A549 (cell line): ENCODE results near the gene CTSA. TPM values are rescaled to one million over a fixed set of nuclear protein-coding genes. Genes with fewer than 3 reads are reported as not detected.

ENCODE experiments used
- ATAC-seq, 2 experiments: fragments of 200-7000 bp in 1 of 2; fragments of >200 bp in 1 of 2; cut with Nextera tagmentation in 1 of 2; cut with Tn5 transposase in 1 of 2; 3 replicates each; pipeline versions ENCODE4 v1.8.0 to v1.9.1; 2018 to 2020; ENCODE audit warnings: mild to moderate bottlenecking in 1 of 2, moderate library complexity in 1 of 2
- CTCF ChIA-PET: fragments of 300-600 bp; sonication (Branson Sonifier 250); formaldehyde crosslinking; extraction: SDS; loops from one replicate; lab custom pipeline; 2021; ENCODE audit warnings: antibody characterized with exemption, inconsistent platforms; lab: Yijun Ruan, JAX
- POLR2A ChIA-PET: fragments of 350-600 bp; formaldehyde crosslinking; extraction: SDS; loops from one replicate; lab custom pipeline; 2021; ENCODE audit warnings: antibody characterized with exemption, inconsistent platforms; lab: Yijun Ruan, JAX
- DNase-seq, 2 experiments: peaks; one replicate each; pipeline versions ENCODE4 v3.0.0 to v3.0.0-alpha.2; 2011 to 2016; ENCODE audit warnings: low read depth in 1 of 2, low spot score in 1 of 2
- FAIRE-seq: peaks from 2 replicates; lab custom pipeline; 2011; peaks lifted over from hg19 to GRCh38; lab: Jason Lieb, UNC
- H3K27ac ChIP-seq, 2 experiments: fragments of >200 bp; sonication (Bioruptor Twin); formaldehyde crosslinking; 3 replicates each; pipeline ENCODE4 v1.5.1; 2016 to 2017
- H3K4me1 ChIP-seq: fragments of >200 bp; sonication (Bioruptor Twin); formaldehyde crosslinking; 3 replicates; pipeline ENCODE4 v1.6.1; 2016
- H3K4me2 ChIP-seq: fragments of >200 bp; sonication (Bioruptor Twin); formaldehyde crosslinking; 3 replicates; pipeline ENCODE4 v1.6.1; 2016
- H3K4me3 ChIP-seq: fragments of >200 bp; sonication (Bioruptor Twin); formaldehyde crosslinking; 3 replicates; pipeline ENCODE4 v1.5.1; 2016
- H3K9me3 ChIP-seq: fragments of >200 bp; sonication (Bioruptor Twin); formaldehyde crosslinking; 3 replicates; pipeline ENCODE4 v1.6.1; 2016
- CBX8 ChIP-seq: fragments of 200-600 bp; sonication (generic); IDR thresholded peaks from 2 replicates; pipeline ENCODE4 v1.6.1; 2016
- CHD2 ChIP-seq: fragments of 150-350 bp; IDR thresholded peaks from 2 replicates; pipeline ENCODE4 v1.6.1; 2014; ENCODE audit warnings: low read length; ENCODE audit not compliant: partially characterized antibody
- EP300 ChIP-seq, 2 experiments: fragments of >200 bp; sonication (Bioruptor Twin); formaldehyde crosslinking; IDR thresholded peaks; 2 replicates in 1 of 2; 3 replicates in 1 of 2; pipeline ENCODE4 v1.6.1; 2016 to 2017
- HOXA7 ChIP-seq: fragments of 250-450 bp; sonication (Bioruptor Pico); IDR thresholded peaks from 2 replicates; pipeline ENCODE4 v1.5.0; 2020; ENCODE audit warnings: mild to moderate bottlenecking, moderate library complexity
- HOXB13 ChIP-seq: fragments of 250-450 bp; sonication (Bioruptor Pico); IDR thresholded peaks from 2 replicates; pipeline ENCODE4 v1.5.0; 2020; ENCODE audit warnings: low read depth, mild to moderate bottlenecking, moderate library complexity
- HOXB5 ChIP-seq: fragments of 250-450 bp; sonication (Bioruptor Pico); IDR thresholded peaks from 2 replicates; pipeline ENCODE4 v1.5.0; 2020; ENCODE audit warnings: mild to moderate bottlenecking, moderate library complexity
- JUN ChIP-seq, 2 experiments: fragments of >200 bp; sonication (Bioruptor Twin); formaldehyde crosslinking; IDR thresholded peaks; 2 replicates in 1 of 2; 3 replicates in 1 of 2; pipeline ENCODE4 v1.6.1; 2016 to 2017
- JUNB ChIP-seq: fragments of >200 bp; sonication (Bioruptor Twin); formaldehyde crosslinking; IDR thresholded peaks from 2 replicates; pipeline ENCODE4 v1.6.1; 2016
- KDM1A ChIP-seq: fragments of 200-600 bp; sonication (generic); IDR thresholded peaks from 2 replicates; pipeline ENCODE4 v1.6.1; 2016; ENCODE audit warnings: low read depth, mild to moderate bottlenecking
- KDM5A ChIP-seq: fragments of 200-600 bp; sonication (generic); IDR thresholded peaks from 2 replicates; pipeline ENCODE4 v1.6.1; 2016; ENCODE audit warnings: antibody characterized with exemption, mild to moderate bottlenecking
- MAFK ChIP-seq: fragments of 450-650 bp; IDR thresholded peaks from 2 replicates; pipeline ENCODE4 v1.6.1; 2014; ENCODE audit not compliant: partially characterized antibody
- NPAS2 ChIP-seq: fragments of 250-450 bp; sonication (Bioruptor Pico); IDR thresholded peaks from 2 replicates; pipeline ENCODE4 v1.8.0; 2022; ENCODE audit warnings: mild to moderate bottlenecking, moderate library complexity, borderline replicate concordance
- PHF8 ChIP-seq: fragments of 200-600 bp; sonication (generic); IDR thresholded peaks from 2 replicates; pipeline ENCODE4 v1.6.1; 2016; ENCODE audit warnings: low read depth, mild to moderate bottlenecking, antibody characterized with exemption, moderate library complexity, borderline replicate concordance
- POLR2A ChIP-seq: IDR thresholded peaks from 2 replicates; pipeline ENCODE4 v1.6.1; 2012; ENCODE audit warnings: mild to moderate bottlenecking, low read length
- RCOR1 ChIP-seq: fragments of 150-350 bp; IDR thresholded peaks from 2 replicates; pipeline ENCODE4 v1.6.1; 2014; ENCODE audit warnings: antibody characterized with exemption, low read length, low read depth
- RFX5 ChIP-seq: fragments of 450-650 bp; IDR thresholded peaks from 2 replicates; pipeline ENCODE4 v1.7.1; 2014; ENCODE audit warnings: antibody characterized with exemption, mild to moderate bottlenecking, moderate library complexity
- SMC3 ChIP-seq: fragments of >200 bp; sonication (Bioruptor Twin); formaldehyde crosslinking; IDR thresholded peaks from 3 replicates; pipeline ENCODE4 v1.6.1; 2018; ENCODE audit warnings: inconsistent platforms
- SREBF2 ChIP-seq: fragments of 450-650 bp; IDR thresholded peaks from 2 replicates; pipeline ENCODE4 v1.6.1; 2014; ENCODE audit warnings: mild to moderate bottlenecking, moderate library complexity
- WGBS: methylation state at CpG from one replicate; pipeline ENCODE4 v1.1.6; 2017; ENCODE audit errors: missing lambda C conversion rate; 5-methylcytosine and 5-hydroxymethylcytosine counted together
- polyA plus RNA-seq, 4 experiments: library from polyadenylated mRNA; depleted of rRNA in 3 of 4; stranded (reverse); fragments of >200 nt; fragmentation: RNase III in 1 of 4; extraction: RNeasy Plus Mini Kit Qiagen cat#74134 plus additional on column Dnase treatment in 1 of 4; gene quantifications; 2 replicates in 3 of 4; 3 replicates in 1 of 4; pipeline ENCODE4 v1.2.3, GENCODE V29; 2011 to 2017
- TF ChIP-seq, protein P1 (sequence below): IDR thresholded peaks from 2 replicates; pipeline ENCODE4 v1.6.1; 2012
- TF ChIP-seq, protein P2 (sequence below): IDR thresholded peaks from 2 replicates; pipeline ENCODE4 v1.6.1; 2012; ENCODE audit warnings: low read depth, borderline replicate concordance
- TF ChIP-seq, protein P3 (sequence below): IDR thresholded peaks from 2 replicates; pipeline ENCODE4 v1.6.1; 2012

CTSA gene
- polyA plus RNA-seq, 2 of the 4 experiments (the other 2 are of a cell fraction), result 53.1 to 95.6 TPM

DNA sequence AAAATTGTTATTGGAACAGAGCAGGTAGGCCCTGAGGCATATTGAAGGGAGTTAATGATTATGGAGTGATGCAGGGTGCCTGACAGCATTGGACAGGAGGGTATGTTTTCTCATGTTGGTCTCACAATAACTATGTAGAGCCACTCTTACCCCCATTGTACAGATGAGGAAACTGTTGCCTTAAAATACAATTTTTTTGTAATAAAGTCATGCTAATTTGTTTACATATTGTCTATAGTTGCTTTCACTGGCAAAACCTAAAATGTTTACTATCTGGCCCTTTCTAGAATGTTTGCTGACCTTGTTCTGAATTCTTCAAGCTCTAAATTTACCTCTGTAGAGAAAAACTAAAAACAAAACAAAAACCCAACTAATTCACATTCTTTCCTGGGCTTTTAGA lies 39.6 kb upstream of the CTSA start:
- peaks cover 8% of the 10 kb centered on the region; the same call in 2 of the 3 replicates for H3K4me1 ChIP-seq
- CTCF ChIA-PET, result interaction anchor here (0.9 to 1.0 kb wide), 3 partner anchors 10 to 119 kb away, joined by 3 to 4 read pairs (median 3); no protein-coding TSS in a partner anchor
- no peak for TF ChIP-seq NPAS2 (CRISPR knock-in tag)
- TF ChIP-seq KDM1A, result 0 out of 2 replicates have a peak, but pooled peaks have one; percentile 11
- no peak overlapping the region for H3K27ac ChIP-seq
- ATAC-seq (no peak), DNase-seq (no peak), FAIRE-seq (no peak)
- no peak overlapping the region for H3K4me3 ChIP-seq
- no peak overlapping the region for H3K4me2 ChIP-seq
- no peaks in the 10 kb centered on the region for H3K9me3 ChIP-seq
- POLR2A ChIA-PET, result no interaction called here

DNA sequence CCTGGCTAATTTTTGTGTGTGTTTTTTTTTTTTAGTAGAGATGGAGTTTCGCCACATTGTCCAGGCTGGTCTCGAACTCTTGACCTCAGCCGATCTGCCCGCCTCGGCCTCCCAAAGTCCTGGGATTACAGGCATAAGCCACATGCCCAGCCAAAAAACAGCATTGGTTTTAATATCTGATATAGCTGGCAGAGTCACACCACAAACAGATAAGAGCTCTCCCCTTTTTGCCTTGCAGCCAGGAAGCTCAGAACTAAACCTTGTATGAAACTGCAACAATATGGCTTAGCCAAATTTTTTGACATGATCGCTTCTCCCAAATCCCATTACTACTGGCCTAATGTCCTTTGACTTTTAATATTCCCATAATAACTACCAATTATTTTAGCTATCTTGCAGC lies 38.8 kb upstream of the CTSA start:
- no peak for TF ChIP-seq RFX5
- no peak for TF ChIP-seq KDM5A
- FAIRE-seq, result no peak
- 84% methylated on average over 6 of the region's 6 CpGs for WGBS
- Histone ChIP-seq H3K4me3 (no peak overlapping the region), H3K4me1 (peaks cover 8% of the 10 kb centered on the region; the same call in 2 of the 3 replicates), H3K27ac (no peak overlapping the region), H3K4me2 (no peak overlapping the region), H3K9me3 (no peaks in the 10 kb centered on the region)
- ATAC-seq, result no peak
- no peak for DNase-seq
- CTCF ChIA-PET, result interaction anchor here (0.6 kb wide), 1 partner anchor 13 kb away, joined by 3 read pairs; no protein-coding TSS in a partner anchor
- POLR2A ChIA-PET, result no interaction called here

DNA sequence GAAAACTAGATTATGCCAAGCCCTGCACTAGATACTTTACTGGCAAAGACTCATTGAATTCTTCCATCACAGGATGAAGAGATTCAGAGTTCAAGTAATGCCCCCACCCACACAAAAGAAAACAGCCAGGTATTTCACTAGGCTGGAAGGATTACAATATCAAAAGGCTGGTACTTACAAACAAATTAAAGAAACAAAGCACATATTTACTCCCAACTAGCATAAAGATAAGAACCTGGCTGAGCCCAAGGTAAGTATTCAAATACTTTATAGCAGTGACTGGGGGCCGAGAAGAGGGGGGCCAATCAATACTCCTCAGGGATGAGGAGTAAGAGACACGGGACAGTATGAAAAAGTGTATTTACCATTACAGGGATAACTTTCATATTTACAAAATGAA lies 37.7 kb upstream of the CTSA start:
- Histone ChIP-seq H3K4me3 (no peak overlapping the region), H3K9me3 (no peaks in the 10 kb centered on the region), H3K4me2 (no peak overlapping the region), H3K4me1 (peaks cover 14% of the 10 kb centered on the region; the same call in 2 of the 3 replicates), H3K27ac (no peak overlapping the region)
- DNase-seq, result no peak
- ATAC-seq, result no peak
- 80% methylated on average over 2 of the region's 2 CpGs for WGBS
- POLR2A ChIA-PET, result no interaction called here
- TF ChIP-seq RCOR1 (no peak), HOXA7 (CRISPR knock-in tag) (no peak), JUNB (no peak), SMC3 (no peak), CBX8 (no peak), HOXB5 (no peak), SREBF2 (no peak), JUN (IDR thresholded peaks at IDR 0.05) (no peak)
- TF ChIP-seq, protein P1, sequence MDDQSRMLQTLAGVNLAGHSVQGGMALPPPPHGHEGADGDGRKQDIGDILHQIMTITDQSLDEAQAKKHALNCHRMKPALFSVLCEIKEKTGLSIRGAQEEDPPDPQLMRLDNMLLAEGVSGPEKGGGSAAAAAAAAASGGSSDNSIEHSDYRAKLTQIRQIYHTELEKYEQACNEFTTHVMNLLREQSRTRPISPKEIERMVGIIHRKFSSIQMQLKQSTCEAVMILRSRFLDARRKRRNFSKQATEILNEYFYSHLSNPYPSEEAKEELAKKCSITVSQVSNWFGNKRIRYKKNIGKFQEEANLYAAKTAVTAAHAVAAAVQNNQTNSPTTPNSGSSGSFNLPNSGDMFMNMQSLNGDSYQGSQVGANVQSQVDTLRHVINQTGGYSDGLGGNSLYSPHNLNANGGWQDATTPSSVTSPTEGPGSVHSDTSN, result no peak
- TF ChIP-seq, protein P2, sequence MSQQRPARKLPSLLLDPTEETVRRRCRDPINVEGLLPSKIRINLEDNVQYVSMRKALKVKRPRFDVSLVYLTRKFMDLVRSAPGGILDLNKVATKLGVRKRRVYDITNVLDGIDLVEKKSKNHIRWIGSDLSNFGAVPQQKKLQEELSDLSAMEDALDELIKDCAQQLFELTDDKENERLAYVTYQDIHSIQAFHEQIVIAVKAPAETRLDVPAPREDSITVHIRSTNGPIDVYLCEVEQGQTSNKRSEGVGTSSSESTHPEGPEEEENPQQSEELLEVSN, result no peak
- no peak for FAIRE-seq
- CTCF ChIA-PET, result interaction anchor here (1.4 kb wide), 1 partner anchor 28 kb away, joined by 4 read pairs; the partner anchor contains the start of gene ZSWIM1

DNA sequence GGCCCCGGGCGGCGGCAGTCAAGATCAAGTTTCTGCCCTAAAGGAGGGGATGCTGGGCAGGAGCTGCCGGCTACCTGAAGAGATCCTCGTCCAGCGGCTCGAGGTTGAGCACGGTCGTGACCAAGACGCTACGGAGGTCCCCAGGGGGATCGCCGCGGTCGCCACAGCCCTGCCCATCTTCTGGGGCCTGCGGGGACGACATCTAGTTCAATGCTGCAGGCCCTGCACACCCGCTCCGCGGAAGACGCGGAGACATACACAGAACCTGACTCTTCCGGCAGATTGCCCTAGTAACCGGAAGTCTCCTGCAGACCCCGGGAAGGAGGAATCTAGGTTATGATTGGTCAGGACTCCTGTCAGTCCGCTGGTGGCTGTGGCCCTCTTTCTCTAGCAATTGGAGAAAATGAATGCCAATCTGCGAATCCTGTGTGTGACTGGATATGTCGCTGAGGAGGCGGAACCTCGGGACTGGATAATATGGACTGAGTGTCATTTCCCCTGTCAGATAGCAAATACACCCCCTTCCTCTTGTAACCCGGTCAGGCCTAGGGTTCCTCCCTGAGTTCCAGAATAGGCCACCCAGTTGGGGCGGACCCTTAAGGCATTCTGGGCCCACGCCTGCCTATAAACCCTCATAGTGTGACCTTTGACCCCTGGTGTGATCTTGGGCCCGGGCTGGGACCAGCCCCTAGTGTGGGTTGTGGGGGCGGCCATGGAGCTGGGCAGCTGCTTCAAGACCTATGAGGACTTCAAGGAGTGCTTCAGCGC lies 33.8 kb upstream of the CTSA start, which contains the start of the genes ACOT8 and ZSWIM3:
Gene ACOT8, minus strand, starts transcription at position 279 of the 768 bp plus-strand sequence. Its CDS starts 77 bp downstream, at position 202.
Gene ZSWIM3, plus strand, starts transcription at position 501 of the 768 bp plus-strand sequence. Its CDS starts 212 bp downstream, at position 713.
- Histone ChIP-seq H3K27ac (peak within 1 kb of the TSS; percentile 74 to 86), H3K9me3 (no peaks in the 10 kb centered on the region), H3K4me3 (peak within 1 kb of the TSS; percentile 63), H3K4me1 (peaks cover 22% of the 10 kb centered on the region; the same call in 2 of the 3 replicates), H3K4me2 (peak within 1 kb of the TSS; percentile 95)
- DNase-seq (peak; percentile 100), FAIRE-seq (no peak), ATAC-seq (peak; percentile 100)
- WGBS, result 6% methylated on average over 33 of the region's 36 CpGs
- POLR2A ChIA-PET, result no interaction called here
- CTCF ChIA-PET, result interaction anchor here (1.0 to 2.5 kb wide), 4 partner anchors 10 to 58 kb away, joined by 4 to 9 read pairs (median 8); no protein-coding TSS in a partner anchor
- TF ChIP-seq, protein P1, result peak; percentile 100
- TF ChIP-seq PHF8, result peak; percentile 48
- peak; percentile 70 for TF ChIP-seq POLR2A
- TF ChIP-seq, protein P3, sequence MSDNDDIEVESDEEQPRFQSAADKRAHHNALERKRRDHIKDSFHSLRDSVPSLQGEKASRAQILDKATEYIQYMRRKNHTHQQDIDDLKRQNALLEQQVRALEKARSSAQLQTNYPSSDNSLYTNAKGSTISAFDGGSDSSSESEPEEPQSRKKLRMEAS, result peak; percentile 50; the same call in 1 of the 2 replicates
- peak; percentile 53 for TF ChIP-seq CHD2
- peak; percentile 8 to 42; a peak in 1 of 5 replicates for TF ChIP-seq JUN (IDR thresholded peaks at IDR 0.05)
- 0 out of 2 replicates have a peak, but pooled peaks have one; percentile 22 for TF ChIP-seq KDM5A
- TF ChIP-seq RCOR1, result no peak
- no peak for TF ChIP-seq HOXB13
- TF ChIP-seq MAFK, result peak; percentile 15
- TF ChIP-seq EP300 (IDR thresholded peaks at IDR 0.05), result no peak
- peak; percentile 19; the same call in 1 of the 2 replicates for TF ChIP-seq RFX5
